ENCODE results near the gene SLC25A22.

GRCh38 chr11:776561-777287 lies 21.4 kb downstream of the SLC25A22 start:
- TF ChIP-seq POLR2A (IDR thresholded peaks at IDR 0.05) (no peak), CTCF (IDR thresholded peaks at IDR 0.05) (no peak)

Data from body of pancreas (tissue), 4 donors.